HEK293 (cell line): Measurements from ENCODE around the gene MKI67.

Source experiments
- CTCF ChIA-PET: fragments of 350-600 bp; formaldehyde crosslinking; extraction: SDS; loops from one replicate; lab custom pipeline; 2021; ENCODE audit warnings: antibody characterized with exemption; lab: Yijun Ruan, JAX
- POLR2A ChIA-PET: fragments of 300-600 bp; formaldehyde crosslinking; extraction: SDS; loops from one replicate; lab custom pipeline; 2020; ENCODE audit warnings: antibody characterized with exemption, inconsistent platforms; lab: Yijun Ruan, JAX
- H3K27ac ChIP-seq: fragments of 200-500 bp; sonication (Bioruptor generic); 2 replicates; pipeline ENCODE4 v1.5.1; 2014; ENCODE audit warnings: low read depth, low read length, control low read depth, inconsistent platforms; ENCODE audit errors: extremely low read depth
- H3K36me3 ChIP-seq, 2 experiments: fragments of 200-500 bp in 1 of 2; sonication (Bioruptor generic) in 1 of 2; 1 replicate in 1 of 2; 2 replicates in 1 of 2; pipeline ENCODE4 v1.5.1; 2014 to 2017; ENCODE audit warnings: inconsistent platforms in 2 of 2, low read length in 2 of 2; ENCODE audit not compliant: control insufficient read depth in 2 of 2, insufficient read depth in 1 of 2
- H3K4me1 ChIP-seq: fragments of 200-500 bp; sonication (Bioruptor generic); 2 replicates; pipeline ENCODE4 v1.5.1; 2014; ENCODE audit warnings: mild to moderate bottlenecking, low read length, inconsistent platforms; ENCODE audit not compliant: control insufficient read depth, insufficient read depth
- H3K4me3 ChIP-seq: 2 replicates; pipeline ENCODE4 v1.5.1; 2011; ENCODE audit warnings: low read depth, mild to moderate bottlenecking, control low read depth, low read length, moderate library complexity
- H3K9me3 ChIP-seq: fragments of 200-500 bp; sonication (Bioruptor generic); 2 replicates; pipeline ENCODE4 v1.5.1; 2014; ENCODE audit warnings: low read depth, low read length, inconsistent platforms; ENCODE audit not compliant: control insufficient read depth, insufficient read depth
- PRDM6 ChIP-seq: fragments of 450-650 bp; formaldehyde crosslinking; IDR thresholded peaks from 2 replicates; pipeline ENCODE4 v1.5.1; 2017; ENCODE audit warnings: missing biosample characterization, missing genetic modification characterization
- SP7 ChIP-seq: fragments of 450-650 bp; formaldehyde crosslinking; IDR thresholded peaks from 2 replicates; pipeline ENCODE4 v1.5.1; 2016; ENCODE audit warnings: missing biosample characterization, missing genetic modification characterization
- TSHZ1 ChIP-seq: fragments of 450-650 bp; formaldehyde crosslinking; IDR thresholded peaks from 2 replicates; pipeline ENCODE4 v1.5.1; 2016; ENCODE audit warnings: missing biosample characterization, missing genetic modification characterization, borderline replicate concordance
- ZBTB21 ChIP-seq: fragments of 450-650 bp; formaldehyde crosslinking; IDR thresholded peaks from 2 replicates; pipeline ENCODE4 v1.5.1; 2017; ENCODE audit warnings: missing biosample characterization, missing genetic modification characterization
- ZBTB49 ChIP-seq: fragments of 450-650 bp; formaldehyde crosslinking; IDR thresholded peaks from 2 replicates; pipeline ENCODE4 v1.5.1; 2016; ENCODE audit warnings: missing biosample characterization, missing genetic modification characterization, low read depth
- ZFP41 ChIP-seq: fragments of 450-650 bp; formaldehyde crosslinking; IDR thresholded peaks from 2 replicates; pipeline ENCODE4 v1.5.1; 2016; ENCODE audit warnings: missing biosample characterization, missing genetic modification characterization, borderline replicate concordance
- ZNF146 ChIP-seq: fragments of 450-650 bp; formaldehyde crosslinking; IDR thresholded peaks from 2 replicates; pipeline ENCODE4 v1.5.1; 2016; ENCODE audit warnings: missing biosample characterization, missing genetic modification characterization
- ZNF148 ChIP-seq: fragments of 450-650 bp; formaldehyde crosslinking; IDR thresholded peaks from 2 replicates; pipeline ENCODE4 v1.5.0; 2017; ENCODE audit warnings: missing biosample characterization, missing genetic modification characterization, borderline replicate concordance
- ZNF221 ChIP-seq: fragments of 450-650 bp; formaldehyde crosslinking; IDR thresholded peaks from 2 replicates; pipeline ENCODE4 v1.5.1; 2017; ENCODE audit warnings: missing biosample characterization, missing genetic modification characterization, borderline replicate concordance
- ZNF302 ChIP-seq: fragments of 450-650 bp; formaldehyde crosslinking; IDR thresholded peaks from 2 replicates; pipeline ENCODE4 v1.5.1; 2016; ENCODE audit warnings: missing biosample characterization, missing genetic modification characterization, low read depth
- ZNF324 ChIP-seq: fragments of 450-650 bp; formaldehyde crosslinking; IDR thresholded peaks from 2 replicates; pipeline ENCODE4 v1.5.1; 2016; ENCODE audit warnings: missing biosample characterization, missing genetic modification characterization
- ZNF426 ChIP-seq: fragments of 450-650 bp; formaldehyde crosslinking; IDR thresholded peaks from 2 replicates; pipeline ENCODE4 v1.5.1; 2017; ENCODE audit warnings: missing biosample characterization, missing genetic modification characterization, mild to moderate bottlenecking, inconsistent platforms, moderate library complexity
- ZNF571 ChIP-seq: fragments of 450-650 bp; formaldehyde crosslinking; IDR thresholded peaks from 2 replicates; pipeline ENCODE4 v1.5.0; 2017; ENCODE audit warnings: missing biosample characterization, missing genetic modification characterization
- ZNF660 ChIP-seq: fragments of 450-650 bp; IDR thresholded peaks from 2 replicates; pipeline ENCODE4 v1.5.1; 2018; ENCODE audit warnings: missing biosample characterization, mild to moderate bottlenecking, missing genetic modification characterization
- ZNF776 ChIP-seq: fragments of 450-650 bp; formaldehyde crosslinking; IDR thresholded peaks from 2 replicates; pipeline ENCODE4 v1.5.0; 2017; ENCODE audit warnings: missing biosample characterization, missing genetic modification characterization, borderline replicate concordance
- ZNF843 ChIP-seq: fragments of 450-650 bp; formaldehyde crosslinking; IDR thresholded peaks from 2 replicates; pipeline ENCODE4 v1.5.1; 2016; ENCODE audit warnings: missing biosample characterization, missing genetic modification characterization

MKI67 gene

GRCh38 chr10:128064970-128065580 is 61.1 kb downstream of the MKI67 start:
- ChIA-PET POLR2A (no interaction called here), CTCF (interaction anchor here (0.6 kb wide), 1 partner anchor 174 kb away, joined by 3 read pairs; no protein-coding TSS in a partner anchor)
- Histone ChIP-seq H3K4me3 (no peak overlapping the region), H3K27ac (no peak overlapping the region), H3K9me3 (no peaks in the 10 kb centered on the region), H3K36me3 (peaks cover 5 to 33% of the 10 kb centered on the region in 2 experiments; a peak in 2 of 3 replicates), H3K4me1 (no peaks in the 10 kb centered on the region)
- TF ChIP-seq ZNF146 (tag by site-specific recombination) (no peak), ZNF776 (tag by site-specific recombination) (no peak), TSHZ1 (no peak), SP7 (tag by site-specific recombination) (no peak), ZNF221 (tag by site-specific recombination) (no peak), ZNF571 (no peak), PRDM6 (tag by site-specific recombination) (no peak), ZBTB21 (tag by site-specific recombination) (no peak), ZBTB49 (tag by site-specific recombination) (no peak), ZNF148 (tag by site-specific recombination) (no peak), ZNF324 (tag by site-specific recombination) (no peak), ZNF843 (tag by site-specific recombination) (no peak), ZNF426 (no peak), ZFP41 (no peak), ZNF302 (no peak), ZNF660 (tag by site-specific recombination) (no peak)
